Measurements from ENCODE around the gene CIP2A.

- no peak for TF ChIP-seq CSRNP3 (CRISPR knock-in tag; IDR thresholded peaks at IDR 0.05)
- TF ChIP-seq GLIS3 (CRISPR knock-in tag; IDR thresholded peaks at IDR 0.05), result no peak
- TF ChIP-seq POU6F1 (CRISPR knock-in tag; IDR thresholded peaks at IDR 0.05; ENCODE audit: borderline replicate concordance, low read depth), result no peak
- no peak for TF ChIP-seq CREB5 (CRISPR knock-in tag; IDR thresholded peaks at IDR 0.05; ENCODE audit: low read depth)
- no peak for TF ChIP-seq ZFP30 (CRISPR knock-in tag; IDR thresholded peaks at IDR 0.05)
- no peak for TF ChIP-seq TOX (CRISPR knock-in tag; IDR thresholded peaks at IDR 0.05; ENCODE audit: borderline replicate concordance)
- TF ChIP-seq ISL1 (CRISPR knock-in tag; IDR thresholded peaks at IDR 0.05), result no peak
- TF ChIP-seq TSHZ2 (CRISPR knock-in tag; IDR thresholded peaks at IDR 0.05), result 0 out of 2 replicates have a peak, but pooled peaks have one; percentile 40
- no peak for TF ChIP-seq PATZ1 (CRISPR knock-in tag; IDR thresholded peaks at IDR 0.05; ENCODE audit: borderline replicate concordance)
- no peak for TF ChIP-seq ZNF565 (CRISPR knock-in tag; conservative IDR thresholded peaks at IDR 0.05; ENCODE audit: low read depth)
- no peak for TF ChIP-seq ZNF8 (CRISPR knock-in tag; IDR thresholded peaks at IDR 0.05)
Observed at GRCh38 chr3:108511055-108511454, 78.2 kb downstream of the CIP2A start.
